Suppressor macrophage treated with lipopolysaccharide for 4 hours (primary cell): Measurements from ENCODE around the gene CCDC188.
A peak's percentile ranks its signal among the peaks of the same experiment; 100 is the strongest.
"Not testable (repeated sequence)": the region's sequence is repeated elsewhere in the genome, so short reads cannot be mapped to it uniquely, and the experiment has no call there.

Experiments used
- DNase-seq: peaks from one replicate; pipeline ENCODE4 v3.0.0-alpha.2; 2020

Gene CCDC188

DNA sequence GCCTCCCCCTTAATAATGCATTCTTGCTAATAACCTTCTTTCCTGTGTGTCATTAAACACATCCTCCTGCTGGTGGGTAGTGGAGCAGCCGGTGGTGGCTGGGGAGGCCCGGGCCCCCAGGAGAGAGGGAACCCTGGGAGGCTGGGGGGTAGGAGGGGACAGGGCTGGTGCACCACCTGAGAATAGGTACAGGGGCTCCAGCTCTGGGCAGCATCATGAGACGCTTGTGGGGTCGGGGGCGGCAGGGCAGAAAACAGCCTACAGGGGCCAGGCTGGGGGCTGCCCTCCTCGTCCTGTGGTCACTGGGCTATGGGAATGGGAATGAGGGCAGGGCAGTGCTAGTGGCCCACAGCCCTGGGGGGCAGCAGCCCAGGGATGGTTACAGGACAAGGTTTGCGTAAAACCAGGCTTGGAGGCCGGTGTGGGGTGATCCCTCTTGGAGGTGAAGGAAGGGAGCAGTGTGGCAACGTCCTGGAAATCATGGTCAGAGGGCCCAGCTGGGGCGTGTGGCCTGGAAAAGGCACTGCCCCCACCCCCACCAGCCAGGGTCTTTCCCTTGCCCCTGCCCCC is 18.5 kb upstream of the CCDC188 start:
- no peak for DNase-seq

DNA sequence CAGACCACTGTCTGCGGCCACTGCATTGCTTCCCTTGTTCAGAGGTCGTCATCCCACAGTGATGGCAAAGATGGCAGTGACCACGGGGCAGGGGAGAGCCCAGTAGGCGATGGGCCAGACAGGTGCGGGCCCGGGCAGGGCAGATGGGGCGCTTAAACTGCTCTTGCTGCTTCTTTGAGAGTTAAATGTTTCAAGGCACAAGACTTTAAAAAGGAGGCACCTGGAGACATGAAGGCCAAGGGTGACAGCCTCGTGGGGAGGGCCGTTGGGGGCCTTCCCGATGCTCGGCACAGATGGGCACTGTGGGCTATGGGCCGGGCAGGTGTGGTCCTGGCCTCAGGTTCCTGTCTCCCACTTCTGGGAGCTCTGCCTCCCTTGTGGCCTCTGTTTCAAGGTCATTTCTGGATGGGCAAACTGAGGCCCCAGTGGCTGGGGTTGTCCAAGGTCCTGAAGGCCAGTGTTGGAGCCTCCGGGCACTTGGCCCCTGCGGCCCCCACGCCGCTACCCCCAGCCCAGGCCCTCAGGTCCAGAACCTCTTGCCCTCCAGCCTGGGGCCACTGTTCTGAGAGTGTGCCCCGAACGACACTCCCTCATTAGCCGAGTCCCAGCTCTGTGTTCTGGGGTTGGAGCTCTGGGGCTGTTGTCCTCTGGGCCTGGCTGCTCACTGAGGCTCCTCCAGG is 16.9 kb upstream of the CCDC188 start:
- DNase-seq: no peak

DNA sequence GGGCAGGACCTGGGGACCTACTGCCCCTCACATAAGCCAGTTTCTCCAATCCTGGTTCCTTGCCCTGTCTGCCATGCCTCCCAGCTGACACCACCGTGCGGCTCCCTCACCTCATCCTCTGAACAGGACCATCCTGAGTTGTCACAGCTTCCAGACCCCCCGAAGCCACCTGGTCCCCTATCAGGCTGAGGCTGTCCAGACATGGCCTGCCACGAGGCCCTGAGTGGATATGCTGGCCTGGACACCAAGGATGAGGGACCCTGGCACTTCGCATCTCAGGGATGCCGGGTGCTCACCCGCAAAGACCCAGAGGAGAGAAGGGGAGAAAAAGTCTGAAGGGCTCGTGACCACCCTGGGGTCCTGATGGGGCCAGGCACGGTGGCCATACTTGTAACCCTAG is 15.8 kb upstream of the CCDC188 start:
- no peak for DNase-seq

DNA sequence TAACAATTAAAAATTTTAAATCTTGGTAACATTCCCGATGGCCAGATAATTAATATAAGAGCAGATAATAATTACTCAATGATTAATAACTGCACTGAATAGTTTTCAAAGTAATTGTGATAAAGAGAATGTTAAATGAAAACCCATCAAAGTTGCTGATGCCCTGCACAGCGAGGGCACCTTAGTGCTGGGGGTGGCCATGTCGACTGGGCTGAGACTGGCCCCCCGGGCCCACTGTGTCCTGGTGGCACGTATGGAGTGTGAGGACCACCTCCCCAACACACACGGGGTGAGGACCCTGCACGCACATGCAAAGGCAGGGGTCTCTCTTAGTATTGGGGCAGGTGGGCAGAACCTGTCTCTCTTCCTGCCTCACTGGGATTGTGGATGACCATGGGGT is 15.1 kb upstream of the CCDC188 start:
- DNase-seq: no peak

DNA sequence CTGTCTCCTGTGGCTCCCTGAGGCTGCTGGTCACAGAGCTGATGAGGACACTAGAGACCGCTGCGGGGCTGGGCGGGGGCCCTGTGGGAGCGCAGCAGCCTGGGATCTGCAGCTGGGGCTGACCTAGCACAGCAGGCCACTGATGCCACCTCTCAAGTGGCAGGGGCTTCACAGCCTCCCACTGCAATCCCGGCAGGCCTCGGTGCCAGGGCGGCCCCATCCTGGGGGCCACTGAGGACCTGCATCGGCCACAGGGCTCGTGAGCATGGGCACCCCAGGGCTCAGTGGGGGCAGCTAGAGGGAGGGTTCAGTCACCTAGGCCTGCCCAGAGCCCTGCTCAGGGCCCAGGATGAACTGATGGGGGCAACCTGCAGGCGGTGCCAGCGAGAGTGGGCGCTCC is 14.6 kb upstream of the CCDC188 start:
- DNase-seq: no peak

DNA sequence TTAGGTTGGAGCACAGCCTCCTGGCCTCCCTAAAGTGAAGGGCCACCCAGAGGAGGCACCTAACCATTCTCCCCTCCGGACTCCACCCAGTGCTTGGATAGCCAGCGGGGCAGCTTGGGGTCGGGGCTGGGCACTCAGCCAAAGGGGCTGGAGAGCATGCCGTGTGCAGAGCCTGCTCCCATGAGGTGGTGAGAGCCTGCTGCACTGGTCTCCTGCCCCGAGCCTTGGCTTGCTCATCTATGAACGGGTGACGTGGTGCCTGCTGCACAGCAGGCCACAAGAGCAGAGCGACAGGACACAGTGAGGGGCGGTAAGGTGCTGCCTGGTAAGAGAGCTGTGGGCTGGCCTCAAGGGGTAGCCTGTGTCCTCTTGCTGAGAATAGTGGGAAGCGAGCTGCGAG is 14.0 kb upstream of the CCDC188 start:
- no peak for DNase-seq

DNA sequence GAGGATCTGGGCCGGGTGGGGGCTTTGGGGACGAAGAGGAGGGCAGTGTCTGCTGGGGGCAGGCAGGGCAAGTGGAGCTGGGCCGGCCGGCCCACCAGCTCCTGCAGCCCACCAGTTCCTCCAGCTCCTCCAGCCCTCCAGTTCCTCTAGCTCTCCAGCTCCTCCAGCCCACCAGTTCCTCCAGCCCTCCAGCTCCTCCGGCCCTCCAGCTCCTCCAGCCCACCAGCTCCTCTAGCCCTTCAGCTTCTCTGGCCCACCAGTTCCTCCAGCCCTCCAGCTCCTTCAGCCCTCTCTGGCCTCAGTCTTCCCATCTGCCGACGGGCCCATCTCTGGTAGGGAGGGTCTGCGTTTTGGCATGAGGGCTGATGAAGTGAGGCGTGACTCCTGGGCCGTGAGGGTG is 9.2 kb upstream of the CCDC188 start:
- DNase-seq: no peak

DNA sequence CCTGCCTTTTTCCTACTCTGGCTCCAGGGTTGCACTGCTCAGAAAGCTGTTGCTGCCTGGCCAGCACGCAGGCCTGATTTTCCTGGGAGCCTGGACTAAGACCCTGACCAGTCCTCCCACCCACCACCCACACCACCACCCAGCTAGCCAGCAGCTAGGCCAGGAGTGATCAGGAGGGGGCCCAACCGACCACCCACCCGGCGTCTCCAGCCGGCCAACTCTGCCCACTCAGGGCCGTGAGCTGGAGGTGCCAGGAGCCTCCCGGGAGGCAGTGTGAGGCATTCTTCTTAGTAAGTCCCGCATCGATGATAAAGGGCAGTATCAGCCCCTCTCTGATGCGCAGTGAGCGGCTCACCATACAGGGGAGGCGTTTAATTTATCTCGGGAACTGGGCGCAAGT is 8.7 kb upstream of the CCDC188 start:
- not testable (repeated sequence) for DNase-seq

DNA sequence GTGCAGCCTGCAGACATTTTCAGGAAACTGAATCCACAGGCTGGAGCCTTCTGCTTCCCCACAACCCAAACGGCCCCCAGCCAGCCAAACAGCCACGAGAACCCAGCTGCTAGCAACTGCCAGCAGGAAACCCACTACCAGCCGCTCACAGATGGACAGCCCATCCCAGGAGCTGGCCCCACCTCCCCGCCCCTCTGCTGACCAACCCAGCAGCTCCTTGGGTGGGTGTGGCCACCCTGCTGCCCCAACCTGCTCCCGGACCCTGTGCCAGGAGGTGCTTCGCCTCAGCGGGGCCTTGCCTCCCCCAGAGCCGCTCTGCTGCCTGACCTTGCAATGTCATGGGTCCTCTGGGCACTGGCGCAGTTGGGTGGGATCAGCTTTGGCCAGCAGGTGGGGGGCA is 8.2 kb upstream of the CCDC188 start:
- no peak for DNase-seq

DNA sequence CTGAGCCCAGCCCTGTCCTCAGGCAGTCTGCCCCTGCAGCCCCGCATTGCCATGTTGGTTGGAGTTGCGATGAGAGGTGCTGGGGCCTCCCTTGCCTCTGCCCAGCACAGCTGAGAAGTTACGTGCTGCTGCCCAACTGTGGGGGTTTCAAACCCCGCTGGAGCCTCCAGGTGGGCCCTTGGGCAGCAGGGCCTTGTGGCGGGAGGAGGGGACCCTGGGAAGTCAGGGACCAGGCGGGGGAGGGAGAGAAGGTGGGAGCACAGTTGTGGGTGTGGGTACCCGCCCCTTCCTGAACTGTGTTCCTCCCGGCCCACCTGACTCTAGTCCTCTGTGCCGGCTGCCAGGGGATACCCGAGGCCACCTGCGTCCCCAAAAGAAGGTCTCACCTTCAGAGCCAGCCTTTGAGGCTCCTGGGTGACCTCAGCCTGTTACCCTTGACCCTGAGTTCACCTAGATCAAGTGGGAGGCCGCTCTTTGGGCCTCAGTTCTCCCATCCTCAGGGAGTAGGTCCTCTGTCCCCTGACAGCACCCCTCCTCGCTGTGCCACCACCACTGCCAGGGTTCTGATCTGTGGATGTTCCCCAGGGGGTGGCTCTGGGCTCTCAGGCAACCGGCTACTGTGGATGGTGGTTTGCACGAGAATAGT is 7.7 kb upstream of the CCDC188 start:
- no peak for DNase-seq

DNA sequence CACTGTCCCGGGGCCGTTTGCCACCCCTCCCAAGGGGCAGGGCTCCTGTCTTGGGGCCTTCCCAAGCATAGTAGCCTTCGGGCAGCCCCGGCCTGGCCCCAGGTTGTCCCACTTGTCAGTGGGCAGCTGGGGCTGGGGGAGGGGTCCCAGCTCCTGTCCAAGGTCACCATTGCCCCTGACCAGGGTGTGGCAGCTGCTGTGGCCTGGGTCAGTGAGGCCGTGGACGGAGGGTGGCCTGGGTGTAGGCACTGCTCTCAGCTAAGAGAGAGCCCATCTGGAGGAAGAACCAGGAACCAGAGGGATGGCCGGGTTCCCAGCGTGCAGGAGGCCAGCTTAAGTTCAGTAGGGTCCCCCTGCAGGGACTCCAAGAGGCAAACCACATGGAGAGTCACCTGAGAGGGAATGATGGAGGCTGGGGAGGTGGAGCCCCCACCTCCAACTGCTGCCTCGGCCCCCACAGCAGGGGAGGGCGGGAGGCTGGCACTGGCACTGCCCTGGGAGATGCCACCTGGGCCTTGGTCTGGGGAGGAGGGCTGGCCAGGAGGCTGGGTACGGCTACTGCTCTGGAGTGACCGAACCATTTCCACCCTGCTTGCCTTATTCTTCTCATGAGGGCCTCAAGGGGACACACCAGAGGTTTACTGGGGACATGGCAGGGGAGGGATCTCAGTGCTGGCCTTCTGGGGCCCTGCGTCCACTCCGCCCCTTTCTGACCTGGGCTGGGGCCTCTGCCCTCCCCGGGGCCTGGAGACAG is 6.8 kb upstream of the CCDC188 start:
- no peak for DNase-seq

DNA sequence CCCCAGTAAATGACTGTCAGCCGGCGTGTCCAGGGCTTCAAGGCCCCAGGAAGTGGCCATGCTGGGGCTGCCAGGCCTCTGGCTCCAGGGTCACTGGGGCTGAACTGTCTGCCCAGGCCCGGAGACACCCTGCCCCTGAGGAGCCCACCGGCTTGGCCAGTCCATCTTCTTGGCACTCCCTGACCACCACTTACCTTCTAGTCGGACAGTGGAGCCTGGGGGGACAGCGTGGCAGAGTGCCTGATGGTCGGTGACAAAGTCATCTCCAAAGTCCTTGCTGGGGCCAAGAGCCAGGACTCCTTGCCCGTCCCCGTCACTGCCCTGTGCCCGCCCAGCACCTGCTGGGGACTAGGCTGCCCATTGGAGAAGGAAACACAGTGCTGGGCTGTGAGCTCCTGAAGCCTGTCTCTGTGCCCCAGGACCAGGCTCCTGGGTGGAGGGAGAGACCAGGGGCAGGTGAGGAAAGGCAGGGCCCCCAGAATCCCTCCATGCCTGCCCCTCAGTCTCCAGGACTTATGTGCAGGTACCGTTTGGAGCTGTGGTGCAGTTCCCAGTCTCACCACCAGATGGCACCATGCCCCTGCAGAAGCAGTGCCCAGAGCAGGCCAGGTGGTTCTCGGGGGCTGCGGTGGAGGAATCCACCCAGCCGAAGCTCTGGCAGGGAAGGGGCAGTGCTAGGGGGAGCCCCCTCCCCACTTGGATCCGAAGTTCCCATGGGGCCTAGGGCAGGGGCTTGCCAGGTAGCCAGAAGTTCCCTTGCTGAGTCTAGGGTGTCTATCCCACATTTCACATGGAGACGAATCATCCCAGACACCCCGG is 6.0 kb upstream of the CCDC188 start:
- peak; percentile 81 for DNase-seq

DNA sequence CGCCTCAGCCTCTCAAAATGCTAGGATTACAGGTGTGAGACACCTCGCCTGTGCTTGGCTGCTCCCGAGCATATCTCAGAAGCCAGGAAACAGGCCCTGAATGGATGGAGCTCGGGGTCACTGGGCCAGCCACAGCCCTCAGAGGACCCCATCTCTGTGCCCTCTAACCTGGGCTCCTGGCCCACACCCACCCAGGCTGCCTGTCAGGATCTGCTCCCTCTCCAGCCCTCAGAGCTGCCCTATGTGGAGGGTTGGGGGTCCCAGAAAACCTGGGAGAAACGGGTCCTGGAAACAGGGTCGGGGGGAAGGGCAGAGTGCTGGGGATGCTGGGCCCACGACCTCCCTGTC is 5.2 kb upstream of the CCDC188 start:
- DNase-seq: no peak

DNA sequence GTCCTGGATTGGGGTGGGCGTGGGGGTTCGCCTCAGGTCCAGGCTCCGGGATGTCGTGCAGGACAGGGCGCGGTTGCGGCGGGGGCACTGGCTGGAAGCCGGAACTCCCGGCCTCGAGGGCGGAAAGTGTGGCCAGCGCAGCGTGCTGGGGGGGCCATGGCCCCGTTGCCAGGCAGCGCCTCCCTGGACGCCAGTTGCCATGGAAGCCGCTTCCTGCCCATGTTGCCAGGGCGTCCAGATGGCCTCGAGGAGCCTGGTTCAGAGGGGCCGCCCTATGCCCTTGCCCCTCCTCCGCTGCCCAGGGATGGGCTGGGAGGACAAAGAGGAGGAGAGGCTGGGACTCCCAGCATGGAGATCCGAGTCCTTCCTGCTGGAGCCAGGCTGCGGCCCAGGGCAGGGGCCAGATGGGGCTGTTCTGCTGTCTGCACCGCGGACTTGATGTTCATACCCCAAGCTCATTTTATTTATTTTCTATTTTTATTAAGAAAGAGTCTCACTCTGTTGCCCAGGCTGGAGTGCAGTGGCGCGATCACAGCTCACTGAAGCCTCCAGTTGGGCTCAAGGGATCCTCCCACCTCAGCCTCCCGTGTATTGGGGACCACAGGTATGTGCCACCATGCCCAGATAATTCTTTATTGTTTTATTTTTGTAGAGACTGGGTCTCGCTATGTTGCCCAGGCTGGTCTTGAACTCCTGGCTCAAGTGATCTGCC is 4.6 kb upstream of the CCDC188 start:
- peak; percentile 17 for DNase-seq

DNA sequence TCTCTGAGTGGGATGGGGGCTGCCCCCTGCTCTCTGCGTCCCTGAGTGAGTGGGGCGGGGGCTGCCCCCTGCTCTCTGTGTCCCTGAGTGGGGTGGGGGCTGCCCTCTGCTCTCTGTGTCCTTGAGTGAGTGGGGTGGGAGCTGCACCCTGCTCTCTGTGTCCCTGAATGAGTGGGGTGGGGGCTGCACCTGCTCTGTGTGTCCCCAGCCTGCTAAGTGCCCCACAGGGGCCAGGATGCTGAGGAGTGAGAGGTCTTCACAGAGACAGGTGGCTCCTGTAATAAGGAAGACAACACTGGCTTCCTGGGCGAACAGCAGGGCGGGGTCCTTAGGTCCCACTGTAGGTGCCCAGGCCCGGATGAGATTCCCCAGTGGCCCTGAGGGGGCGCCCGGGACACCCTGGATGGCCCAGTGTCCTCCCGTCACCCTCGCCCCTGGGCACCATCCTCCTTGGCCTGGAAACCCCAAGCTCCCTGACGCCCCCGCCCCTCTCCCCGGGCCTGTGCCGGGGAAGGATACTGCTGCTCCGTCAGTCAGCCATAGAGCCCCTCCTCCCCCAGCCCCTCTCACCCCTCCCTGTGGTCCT is 3.8 kb upstream of the CCDC188 start:
- no peak for DNase-seq

DNA sequence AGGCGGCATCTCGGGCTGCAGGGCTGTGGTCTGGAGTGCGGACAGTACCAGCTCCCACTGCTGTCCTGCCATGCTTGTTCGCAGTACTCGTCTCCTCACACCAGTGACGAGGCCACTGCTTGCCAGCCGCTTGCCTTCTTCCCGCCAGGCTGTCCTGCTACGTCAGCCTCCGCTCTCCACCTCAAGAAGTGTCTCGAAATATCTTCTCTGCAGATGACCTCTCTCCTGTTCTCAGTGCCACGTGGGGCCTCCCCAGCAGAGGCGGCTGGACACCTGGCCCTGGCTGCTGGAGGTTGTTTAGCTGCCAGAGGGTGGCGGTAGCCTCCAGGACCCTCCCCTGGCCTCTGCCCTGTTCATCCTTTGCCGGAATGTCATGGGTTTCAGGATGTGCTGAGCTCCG is 3.1 kb upstream of the CCDC188 start:
- DNase-seq: no peak

DNA sequence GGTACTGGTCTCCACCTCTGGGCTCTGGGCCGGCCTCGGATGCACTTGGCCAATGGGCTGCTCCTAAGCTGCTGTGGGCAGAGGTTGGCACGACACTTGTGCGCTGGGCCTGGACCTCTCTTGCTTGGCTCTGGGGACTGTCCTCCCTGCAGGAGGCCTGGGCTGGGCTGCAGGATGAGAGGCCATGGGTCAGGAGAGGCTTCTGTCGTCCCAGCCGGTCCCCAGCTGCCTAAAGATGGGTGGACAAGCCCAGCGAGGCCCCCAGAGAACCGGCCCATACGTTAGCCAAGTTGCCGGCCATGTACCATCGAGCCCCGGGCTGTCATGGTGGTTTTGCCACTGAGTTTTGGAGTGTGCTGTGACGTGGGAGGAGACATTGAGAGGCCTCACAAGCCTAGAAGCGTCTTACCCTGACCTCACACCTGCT is 1.6 kb upstream of the CCDC188 start:
- DNase-seq: no peak

DNA sequence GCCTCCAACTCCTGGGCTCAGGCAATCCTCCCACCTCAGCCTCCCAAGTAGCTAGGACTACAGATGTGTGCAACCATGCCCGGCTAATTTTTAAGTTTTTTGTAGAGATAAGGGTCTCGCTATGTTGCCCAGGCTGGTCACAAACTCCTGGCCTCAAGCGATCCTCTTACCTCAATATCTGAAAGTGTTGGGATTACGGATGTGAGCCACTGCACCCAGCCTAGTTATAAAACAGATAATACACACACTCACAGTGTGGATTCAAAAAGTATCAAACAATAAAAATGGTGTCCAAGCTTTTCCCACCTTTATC is 377 bp upstream of the CCDC188 start:
- DNase-seq: no peak

DNA sequence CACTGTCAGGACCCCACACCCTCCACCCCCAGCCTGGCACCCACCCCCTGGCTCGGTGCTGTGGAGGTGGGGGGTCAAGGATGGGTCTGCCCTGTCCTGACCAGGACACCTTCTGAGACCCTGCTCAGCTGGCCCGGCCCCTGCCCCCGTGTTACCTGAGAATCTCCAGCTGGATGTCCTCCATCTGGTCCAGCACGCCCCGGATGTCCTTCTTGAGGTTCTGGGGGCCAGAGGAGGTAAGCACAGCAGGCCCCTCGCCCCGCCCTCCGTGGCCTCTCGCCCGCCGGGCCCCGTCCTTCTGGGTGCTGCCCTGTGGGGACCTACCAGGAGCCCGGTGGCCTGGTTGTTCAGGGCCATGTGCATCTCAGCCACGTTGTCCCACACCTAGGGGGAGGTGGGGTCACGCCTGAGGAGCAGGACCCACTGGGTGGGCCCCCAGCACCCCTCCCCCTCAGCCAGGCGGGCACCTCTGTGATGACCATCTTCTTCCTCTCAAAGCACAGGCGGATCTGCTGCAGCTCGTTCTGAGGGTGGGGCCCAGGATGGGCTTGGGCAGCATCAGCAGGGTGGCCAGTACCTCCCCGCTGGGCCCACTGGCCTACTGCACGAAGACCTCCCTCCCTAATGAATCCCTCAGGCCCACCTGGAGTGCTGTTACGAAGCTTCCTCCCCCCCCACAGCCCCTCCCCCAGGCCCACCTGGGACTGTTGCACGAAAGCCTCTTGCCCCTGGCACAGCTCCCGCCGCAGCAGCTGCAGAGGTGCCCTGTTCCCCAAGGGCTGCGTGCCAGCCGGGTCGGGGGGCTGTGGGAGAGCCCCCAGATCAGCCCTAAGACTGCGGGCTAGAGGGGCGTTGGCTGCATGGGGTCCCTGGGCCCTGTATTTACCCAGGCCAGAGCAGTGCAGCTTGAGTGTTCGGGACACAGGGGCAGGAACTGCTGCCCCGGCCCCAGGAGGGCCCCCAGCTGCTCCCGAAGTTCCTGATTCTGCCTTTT is 1.3 kb downstream of the CCDC188 start:
- no peak for DNase-seq

DNA sequence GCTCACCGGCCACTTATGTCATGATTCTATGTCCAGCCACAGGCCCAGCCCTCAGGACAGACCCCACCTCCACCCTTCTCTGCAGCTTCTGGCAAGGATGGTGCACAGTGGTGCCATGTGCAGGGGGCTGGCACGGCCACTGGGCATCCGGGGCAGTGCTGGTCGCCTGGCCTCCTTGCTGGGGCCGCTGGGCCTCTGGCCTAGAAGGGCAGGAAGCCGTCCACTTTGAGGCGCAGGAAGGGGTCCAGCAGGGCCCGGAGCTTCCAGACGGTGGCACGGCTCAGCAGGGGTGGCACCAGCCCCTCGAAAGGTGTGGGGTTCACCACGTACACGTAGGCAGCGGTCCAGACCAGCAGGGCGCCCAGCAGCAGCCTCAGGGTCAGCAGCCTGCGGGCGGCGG is 2.4 kb downstream of the CCDC188 start:
- no peak for DNase-seq
